Calu3 (cell line): Measurements from ENCODE around the gene ZFYVE28. TPM values are rescaled to one million over a fixed set of nuclear protein-coding genes. Genes with fewer than 3 reads are reported as not detected.

Source experiments
- BruUV-seq: library from RNA; stranded (reverse); fragments of 400-500 nt; replicated peaks from 2 replicates; lab custom pipeline; 2021; lab: Mats Ljungman, UMichigan
- CTCF ChIA-PET: fragments of 300-600 bp; sonication (Branson Sonifier 250); formaldehyde crosslinking; loops from one replicate; lab custom pipeline; 2022; ENCODE audit warnings: antibody characterized with exemption; lab: Charles Lee
- DNase-seq: peaks from one replicate; pipeline ENCODE4 v3.0.0; 2022
- H3K27ac Mint-ChIP-seq: one replicate; pipeline ENCODE4 v1.8.0; 2022; ENCODE audit warnings: mixed read lengths; ENCODE audit not compliant: unreplicated experiment
- H3K27me3 Mint-ChIP-seq: one replicate; pipeline ENCODE4 v1.8.0; 2022; ENCODE audit warnings: mixed read lengths; ENCODE audit not compliant: unreplicated experiment
- H3K36me3 Mint-ChIP-seq: one replicate; pipeline ENCODE4 v1.8.0; 2022; ENCODE audit warnings: mild to moderate bottlenecking, moderate library complexity, mixed read lengths; ENCODE audit not compliant: insufficient read depth, unreplicated experiment
- H3K4me1 Mint-ChIP-seq: one replicate; pipeline ENCODE4 v1.8.0; 2022; ENCODE audit warnings: mild to moderate bottlenecking, low read depth, mixed read lengths; ENCODE audit not compliant: unreplicated experiment
- H3K4me3 Mint-ChIP-seq: one replicate; pipeline ENCODE4 v1.8.0; 2022; ENCODE audit warnings: mild to moderate bottlenecking, low read depth, moderate library complexity, mixed read lengths; ENCODE audit not compliant: unreplicated experiment
- H3K9me3 Mint-ChIP-seq: one replicate; pipeline ENCODE4 v1.8.0; 2022; ENCODE audit warnings: low read depth, mixed read lengths; ENCODE audit not compliant: unreplicated experiment
- CTCF ChIP-seq: fragments of 200-600 bp; IDR thresholded peaks from one replicate; pipeline ENCODE4 v1.8.0; 2022; ENCODE audit warnings: antibody characterized with exemption; ENCODE audit not compliant: unreplicated experiment
- intact Hi-C: fragments of 100-400 bp; cut with micrococcal nuclease; formaldehyde crosslinking; loops from one replicate; pipeline ENCODE4 v1.10.0; 2022; ENCODE audit not compliant: unreplicated experiment
- total RNA-seq: library from RNA; stranded (reverse); gene quantifications from 2 replicates; pipeline ENCODE4 v1.2.3, GENCODE V29; 2022

The ZFYVE28 gene
- total RNA-seq, 1 experiment from 2014 or later = 1.2 TPM

GRCh38 chr4:2408976-2409375 lies 9.5 kb downstream of the ZFYVE28 start:
- no peaks in the 10 kb centered on the region for H3K36me3 Mint-ChIP-seq
- no peak for DNase-seq
- H3K4me3 Mint-ChIP-seq = no peak overlapping the region
- peaks cover 16% of the 10 kb centered on the region for H3K27me3 Mint-ChIP-seq
- peaks cover 10% of the 10 kb centered on the region for H3K4me1 Mint-ChIP-seq
- intact Hi-C loops = no loop called here
- BruUV-seq = no TSS peak
- CTCF ChIA-PET = no interaction called here
- no peak overlapping the region for H3K27ac Mint-ChIP-seq
- H3K9me3 Mint-ChIP-seq = no peaks in the 10 kb centered on the region
- TF ChIP-seq CTCF = no peak

DNA sequence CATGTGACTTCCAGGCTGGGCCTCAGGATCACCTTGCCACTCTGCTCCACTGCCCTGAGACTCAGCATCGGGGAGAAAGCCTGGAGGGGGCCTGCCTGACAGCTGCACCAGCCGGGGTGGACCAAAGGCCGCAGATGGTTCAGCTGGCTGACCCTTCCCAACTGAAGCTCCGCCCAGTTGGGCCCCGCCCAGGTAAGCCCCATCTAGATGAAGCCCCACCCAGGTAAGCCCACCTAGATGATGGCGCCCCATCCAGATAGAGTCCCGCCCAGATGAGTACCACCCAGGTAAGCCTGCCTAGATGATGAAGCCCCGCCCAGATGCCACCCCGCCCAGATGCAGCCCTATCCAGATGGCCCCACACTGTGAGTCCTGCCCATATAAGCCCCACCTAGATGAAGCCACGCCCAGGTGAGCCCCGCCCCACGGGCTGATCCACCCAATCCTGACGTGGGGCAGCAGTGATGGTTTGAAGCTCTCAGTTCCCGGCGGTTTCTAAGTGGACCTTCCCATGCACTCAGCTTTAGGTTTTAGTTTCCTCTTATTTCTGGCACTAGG lies 10.0 kb downstream of the ZFYVE28 start:
- CTCF ChIA-PET = no interaction called here

GRCh38 chr4:2407991-2408342 lies 10.5 kb downstream of the ZFYVE28 start:
- Mint-ChIP-seq H3K36me3 (no peaks in the 10 kb centered on the region), H3K27ac (no peak overlapping the region), H3K4me1 (peaks cover 6% of the 10 kb centered on the region), H3K4me3 (no peak overlapping the region), H3K27me3 (peaks cover 22% of the 10 kb centered on the region), H3K9me3 (no peaks in the 10 kb centered on the region)
- no peak for DNase-seq
- no peak for TF ChIP-seq CTCF
- intact Hi-C loops = no loop called here
- no TSS peak for BruUV-seq
- CTCF ChIA-PET = no interaction called here

More for the DNA sequence above, 10.0 kb downstream of the ZFYVE28 start:
- H3K27me3 Mint-ChIP-seq = peaks cover 17% of the 10 kb centered on the region
- H3K36me3 Mint-ChIP-seq = no peaks in the 10 kb centered on the region
- no peak overlapping the region for H3K27ac Mint-ChIP-seq
- BruUV-seq = no TSS peak
- intact Hi-C loops = no loop called here
- peaks cover 10% of the 10 kb centered on the region for H3K4me1 Mint-ChIP-seq
- DNase-seq = no peak
- H3K4me3 Mint-ChIP-seq = no peak overlapping the region
- TF ChIP-seq CTCF = no peak
- no peaks in the 10 kb centered on the region for H3K9me3 Mint-ChIP-seq

DNA sequence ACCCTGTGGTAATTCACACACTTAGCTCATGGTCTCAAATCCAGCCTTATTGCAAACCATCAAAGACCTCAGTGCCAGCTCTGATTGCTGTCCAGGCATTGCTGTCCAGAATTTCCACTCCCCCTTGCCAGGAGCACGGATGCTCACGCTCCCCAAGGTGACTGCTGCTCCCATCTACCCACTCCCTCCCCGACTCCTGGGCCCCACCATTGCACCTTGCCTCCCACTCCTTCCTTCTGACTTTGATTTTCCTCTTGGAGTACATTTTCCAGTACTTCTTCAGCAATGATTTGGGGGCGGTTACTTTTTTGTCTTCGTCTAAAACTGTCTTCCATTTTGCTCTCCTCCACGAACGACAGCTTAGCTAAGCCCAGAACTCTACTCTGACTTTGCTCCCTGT lies 11.5 kb downstream of the ZFYVE28 start:
- H3K4me1 Mint-ChIP-seq = no peaks in the 10 kb centered on the region
- no peaks in the 10 kb centered on the region for H3K9me3 Mint-ChIP-seq
- H3K36me3 Mint-ChIP-seq = no peaks in the 10 kb centered on the region
- CTCF ChIA-PET = no interaction called here
- no peak overlapping the region for H3K4me3 Mint-ChIP-seq
- intact Hi-C loops = no loop called here
- DNase-seq = no peak
- no TSS peak for BruUV-seq
- TF ChIP-seq CTCF = no peak
- no peak overlapping the region for H3K27ac Mint-ChIP-seq
- peaks cover 32% of the 10 kb centered on the region for H3K27me3 Mint-ChIP-seq
